A673 (cell line): ENCODE results near the gene ME1. TPM values are rescaled to one million over a fixed set of nuclear protein-coding genes. Genes with fewer than 3 reads are reported as not detected.

ENCODE experiments used
- BruUV-seq: library from RNA; stranded (reverse); fragments of 400-500 nt; replicated peaks from 2 replicates; lab custom pipeline; 2021; lab: Mats Ljungman, UMichigan
- CTCF ChIA-PET: fragments of 300-600 bp; sonication (Branson Sonifier 250); formaldehyde crosslinking; loops from one replicate; lab custom pipeline; 2022; ENCODE audit warnings: antibody characterized with exemption; lab: Charles Lee
- POLR2A ChIA-PET: fragments of 300-600 bp; sonication (Branson Sonifier 250); formaldehyde crosslinking; loops from one replicate; lab custom pipeline; 2022; ENCODE audit warnings: antibody characterized with exemption; ENCODE audit not compliant: low non-redundant PET; lab: Charles Lee
- DNase-seq: peaks from one replicate; pipeline ENCODE4 v3.0.0-alpha.2; 2015; ENCODE audit warnings: low spot score
- H3K27ac ChIP-seq: fragments of 200-600 bp; sonication (generic); 2 replicates; pipeline ENCODE4 v1.5.1; 2016; ENCODE audit warnings: mixed run types, low read depth, mild to moderate bottlenecking, mixed read lengths, antibody characterized with exemption, low read length; ENCODE audit not compliant: poor library complexity, severe bottlenecking
- H3K27me3 ChIP-seq: fragments of 200-600 bp; sonication (generic); replicated peaks from 2 replicates; pipeline ENCODE4 v1.6.1; 2017; ENCODE audit warnings: mixed run types, low read depth, mild to moderate bottlenecking, mixed read lengths, antibody characterized with exemption, low read length; ENCODE audit not compliant: insufficient read depth, poor library complexity
- H3K36me3 ChIP-seq: fragments of 200-600 bp; sonication (generic); 2 replicates; pipeline ENCODE4 v1.6.1; 2016; ENCODE audit warnings: mixed run types, mild to moderate bottlenecking, mixed read lengths, antibody characterized with exemption, low read length; ENCODE audit not compliant: insufficient read depth, poor library complexity, severe bottlenecking
- H3K4me1 ChIP-seq: fragments of 200-600 bp; sonication (generic); 2 replicates; pipeline ENCODE4 v1.6.1; 2017; ENCODE audit warnings: mixed run types, mild to moderate bottlenecking, mixed read lengths, antibody characterized with exemption, low read length; ENCODE audit not compliant: insufficient read depth, poor library complexity, severe bottlenecking
- H3K4me3 ChIP-seq: fragments of 200-600 bp; sonication (generic); 2 replicates; pipeline ENCODE4 v1.5.1; 2016; ENCODE audit warnings: low read depth, mixed run types, mild to moderate bottlenecking, mixed read lengths, low read length; ENCODE audit not compliant: poor library complexity, severe bottlenecking
- H3K9me3 ChIP-seq: fragments of 200-600 bp; sonication (generic); 2 replicates; pipeline ENCODE4 v1.6.1; 2016; ENCODE audit warnings: mixed run types, low read depth, mild to moderate bottlenecking, mixed read lengths, antibody characterized with exemption, low read length; ENCODE audit not compliant: poor library complexity, severe bottlenecking
- EZH2 ChIP-seq: fragments of 200-600 bp; sonication (generic); IDR thresholded peaks from 2 replicates; pipeline ENCODE4 v1.6.1; 2017; ENCODE audit warnings: borderline replicate concordance, low read depth, mild to moderate bottlenecking, mixed read lengths, antibody characterized with exemption, low read length; ENCODE audit not compliant: poor library complexity, severe bottlenecking
- intact Hi-C: fragments of 100-400 bp; cut with micrococcal nuclease; formaldehyde crosslinking; loops from one replicate; pipeline ENCODE4 v1.10.0; 2022; ENCODE audit not compliant: unreplicated experiment
- total RNA-seq: library from RNA; stranded (reverse); gene quantifications from 2 replicates; pipeline ENCODE4 v1.2.3, GENCODE V29; 2021
- TF ChIP-seq, protein P1 (sequence below): fragments of 300-800, 200-600 bp; sonication (generic); conservative IDR thresholded peaks from 2 replicates; pipeline ENCODE4 v1.5.1; 2017; ENCODE audit warnings: low read depth, mild to moderate bottlenecking, antibody characterized with exemption, low read length, moderate library complexity, mixed read lengths

Gene ME1
- total RNA-seq, 1 experiment from 2014 or later: 78.8 TPM

GRCh38 chr6:83231146-83231545 is 199.7 kb downstream of the ME1 start:
- Histone ChIP-seq H3K27ac (no peak overlapping the region), H3K4me3 (no peak overlapping the region), H3K27me3 (no peaks in the 10 kb centered on the region), H3K36me3 (peaks cover 11% of the 10 kb centered on the region), H3K4me1 (no peaks in the 10 kb centered on the region), H3K9me3 (no peaks in the 10 kb centered on the region)
- no TSS peak for BruUV-seq
- TF ChIP-seq, protein P1, sequence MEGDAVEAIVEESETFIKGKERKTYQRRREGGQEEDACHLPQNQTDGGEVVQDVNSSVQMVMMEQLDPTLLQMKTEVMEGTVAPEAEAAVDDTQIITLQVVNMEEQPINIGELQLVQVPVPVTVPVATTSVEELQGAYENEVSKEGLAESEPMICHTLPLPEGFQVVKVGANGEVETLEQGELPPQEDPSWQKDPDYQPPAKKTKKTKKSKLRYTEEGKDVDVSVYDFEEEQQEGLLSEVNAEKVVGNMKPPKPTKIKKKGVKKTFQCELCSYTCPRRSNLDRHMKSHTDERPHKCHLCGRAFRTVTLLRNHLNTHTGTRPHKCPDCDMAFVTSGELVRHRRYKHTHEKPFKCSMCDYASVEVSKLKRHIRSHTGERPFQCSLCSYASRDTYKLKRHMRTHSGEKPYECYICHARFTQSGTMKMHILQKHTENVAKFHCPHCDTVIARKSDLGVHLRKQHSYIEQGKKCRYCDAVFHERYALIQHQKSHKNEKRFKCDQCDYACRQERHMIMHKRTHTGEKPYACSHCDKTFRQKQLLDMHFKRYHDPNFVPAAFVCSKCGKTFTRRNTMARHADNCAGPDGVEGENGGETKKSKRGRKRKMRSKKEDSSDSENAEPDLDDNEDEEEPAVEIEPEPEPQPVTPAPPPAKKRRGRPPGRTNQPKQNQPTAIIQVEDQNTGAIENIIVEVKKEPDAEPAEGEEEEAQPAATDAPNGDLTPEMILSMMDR: no peak
- no peak for TF ChIP-seq EZH2
- intact Hi-C loops: no loop called here
- CTCF ChIA-PET: no interaction called here
- POLR2A ChIA-PET: no interaction called here
- DNase-seq: no peak

GRCh38 chr6:83226517-83226916 is 204.3 kb downstream of the ME1 start:
- H3K9me3 ChIP-seq: no peaks in the 10 kb centered on the region
- peaks cover 18% of the 10 kb centered on the region for H3K4me1 ChIP-seq
- intact Hi-C loops: loop anchor here (10.0 kb wide), 1 partner anchor 368 kb away; no protein-coding TSS in a partner anchor
- H3K4me3 ChIP-seq: no peak overlapping the region
- no peak for DNase-seq
- ChIA-PET POLR2A (no interaction called here), CTCF (no interaction called here)
- no peak overlapping the region for H3K27ac ChIP-seq
- no TSS peak for BruUV-seq
- H3K36me3 ChIP-seq: peaks cover 12% of the 10 kb centered on the region
- H3K27me3 ChIP-seq: no peaks in the 10 kb centered on the region
- TF ChIP-seq, protein P1: no peak
- TF ChIP-seq EZH2: no peak

DNA sequence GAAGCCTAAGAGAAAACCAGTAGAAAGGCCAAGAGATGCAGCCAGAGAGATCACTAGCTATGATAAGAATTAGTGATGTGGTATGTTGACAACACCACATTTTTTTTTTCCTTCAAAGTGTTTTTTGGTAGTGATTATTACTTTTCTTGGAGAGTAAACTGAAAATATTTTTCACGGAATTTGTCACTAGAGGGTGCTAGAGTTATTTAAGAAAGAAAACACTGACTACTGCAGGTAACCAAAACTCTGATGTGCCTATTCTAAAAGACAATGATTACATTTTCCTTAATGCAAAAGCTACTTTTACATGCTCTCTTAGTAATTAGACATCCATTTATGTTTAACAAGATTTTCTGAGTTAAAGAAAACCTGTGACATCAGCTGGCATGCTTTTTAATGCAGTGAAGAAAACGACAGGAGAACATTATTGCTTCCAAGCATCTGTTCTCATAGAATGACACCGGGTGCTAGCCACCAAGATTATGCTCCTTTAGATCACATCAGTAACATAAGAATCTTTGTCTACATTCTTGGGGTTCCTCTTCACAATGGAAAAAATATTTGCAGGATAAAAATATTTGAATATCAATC is 208.9 kb downstream of the ME1 start:
- Histone ChIP-seq H3K4me3 (no peak overlapping the region), H3K4me1 (peaks cover 39% of the 10 kb centered on the region), H3K27me3 (no peaks in the 10 kb centered on the region), H3K27ac (peak overlapping the region; percentile 70), H3K36me3 (peaks cover 10% of the 10 kb centered on the region), H3K9me3 (no peaks in the 10 kb centered on the region)
- no peak for TF ChIP-seq EZH2
- TF ChIP-seq, protein P1: peak; percentile 72
- ChIA-PET CTCF (interaction anchor here (0.7 to 1.2 kb wide), 5 partner anchors 154 to 297 kb away, joined by 3 to 7 read pairs (median 4); partner anchors contain the start of genes DOP1A and PRSS35), POLR2A (interaction anchor here (0.6 kb wide), 1 partner anchor 144 kb away, joined by 5 read pairs; no protein-coding TSS in a partner anchor)
- BruUV-seq: no TSS peak
- intact Hi-C loops: loop anchor here (1.0 to 10.0 kb wide), 4 partner anchors 147 to 393 kb away; partner anchors contain the start of gene PRSS35
- peak; percentile 82 for DNase-seq
